Fibroblast of lung (primary cell): ENCODE measurements around the gene ZNF133.

Experiments used
- CTCF ChIP-seq, 2 donors: IDR thresholded peaks in 1 of 2; conservative IDR thresholded peaks in 1 of 2; 1 replicate in 1 of 2; 2 replicates in 1 of 2; pipeline ENCODE4 v1.5.1; 2011 to 2012; ENCODE audit warnings: low read length in 2 of 2, control low read depth in 1 of 2, inconsistent platforms in 1 of 2, low read depth in 1 of 2, mild to moderate bottlenecking in 1 of 2
- EZH2 ChIP-seq: IDR thresholded peaks from 2 replicates; pipeline ENCODE4 v1.5.1; 2012; ENCODE audit warnings: low read length, control low read depth, mild to moderate bottlenecking; ENCODE audit errors: missing control alignments

GRCh38 chr20:18310051-18310450 lies 21.7 kb downstream of the ZNF133 start:
- TF ChIP-seq CTCF (conservative IDR thresholded peaks at IDR 0.05 in 1 of 2, IDR thresholded peaks at IDR 0.05 in 1 of 2; ENCODE audit: low read depth in 1 of 2, low read length in 2 of 2) (no peak), EZH2 (no peak)
